Tibial artery (tissue), 4 donors: ENCODE data around the gene MXI1.
"Not testable (repeated sequence)": the region's sequence is repeated elsewhere in the genome, so short reads cannot be mapped to it uniquely, and the experiment has no call there.

Experiments
- DNase-seq, 2 donors: peaks; one replicate each; pipeline ENCODE4 v3.0.0-alpha.2; 2019
- H3K27ac ChIP-seq, 2 donors: fragments of 200-600 bp; sonication (generic) in 1 of 2; 1 replicate in 1 of 2; 2 replicates in 1 of 2; pipeline ENCODE4 v1.5.1; 2018 to 2019; ENCODE audit warnings: mild to moderate bottlenecking in 1 of 2
- H3K27me3 ChIP-seq, 2 donors: fragments of 200-600 bp; sonication (generic) in 1 of 2; one replicate each; pipeline versions ENCODE4 v1.5.1 to v1.6.0; 2016 to 2019
- H3K36me3 ChIP-seq, 3 donors: fragments of 200-600 bp; sonication (generic) in 2 of 3; one replicate each; pipeline ENCODE4 v1.5.1; 2016 to 2019; ENCODE audit warnings: mild to moderate bottlenecking in 2 of 3
- H3K4me1 ChIP-seq, 4 donors: fragments of 200-600 bp; sonication (generic) in 2 of 4; 1 replicate in 3 of 4; 2 replicates in 1 of 4; pipeline ENCODE4 v1.5.1; 2016 to 2019
- H3K4me3 ChIP-seq, 2 donors: fragments of 200-600 bp; sonication (generic) in 1 of 2; 1 replicate in 1 of 2; 2 replicates in 1 of 2; pipeline ENCODE4 v1.5.1; 2018 to 2019; ENCODE audit warnings: mild to moderate bottlenecking in 2 of 2
- H3K9me3 ChIP-seq, 3 donors: fragments of 200-600 bp; sonication (generic) in 1 of 3; one replicate each; pipeline ENCODE4 v1.5.1; 2016 to 2019
- intact Hi-C: fragments of 100-400 bp; cut with DNase I; formaldehyde crosslinking; loops from one replicate; pipeline ENCODE4 v1.15.0; 2023; ENCODE audit warnings: low total_unique reads
- TF ChIP-seq, protein P1 (sequence below), 2 experiments: fragments of 200-600 bp in 1 of 2; fragments of 450-650 bp in 1 of 2; IDR thresholded peaks; one replicate each; pipeline ENCODE4 v1.5.1; 2017 to 2019; ENCODE audit warnings: antibody characterized with exemption in 2 of 2, mild to moderate bottlenecking in 1 of 2, moderate library complexity in 1 of 2

Gene MXI1

GRCh38 chr10:110268442-110268841, 61.0 kb downstream of the MXI1 start:
- Histone ChIP-seq H3K27ac (peak overlapping the region; percentile 74 to 85), H3K4me1 (peaks cover 0 to 100% (median 67%) of the 10 kb centered on the region in 4 donors), H3K27me3 (no peaks in the 10 kb centered on the region), H3K36me3 (no peaks in the 10 kb centered on the region), H3K4me3 (peak overlapping the region in 1 of 2 donors; percentile 27), H3K9me3 (no peaks in the 10 kb centered on the region)
- no peak for DNase-seq
- intact Hi-C loops, result loop anchor here (5.0 kb wide), 1 partner anchor 41 kb away; no protein-coding TSS in a partner anchor
- TF ChIP-seq, protein P1, sequence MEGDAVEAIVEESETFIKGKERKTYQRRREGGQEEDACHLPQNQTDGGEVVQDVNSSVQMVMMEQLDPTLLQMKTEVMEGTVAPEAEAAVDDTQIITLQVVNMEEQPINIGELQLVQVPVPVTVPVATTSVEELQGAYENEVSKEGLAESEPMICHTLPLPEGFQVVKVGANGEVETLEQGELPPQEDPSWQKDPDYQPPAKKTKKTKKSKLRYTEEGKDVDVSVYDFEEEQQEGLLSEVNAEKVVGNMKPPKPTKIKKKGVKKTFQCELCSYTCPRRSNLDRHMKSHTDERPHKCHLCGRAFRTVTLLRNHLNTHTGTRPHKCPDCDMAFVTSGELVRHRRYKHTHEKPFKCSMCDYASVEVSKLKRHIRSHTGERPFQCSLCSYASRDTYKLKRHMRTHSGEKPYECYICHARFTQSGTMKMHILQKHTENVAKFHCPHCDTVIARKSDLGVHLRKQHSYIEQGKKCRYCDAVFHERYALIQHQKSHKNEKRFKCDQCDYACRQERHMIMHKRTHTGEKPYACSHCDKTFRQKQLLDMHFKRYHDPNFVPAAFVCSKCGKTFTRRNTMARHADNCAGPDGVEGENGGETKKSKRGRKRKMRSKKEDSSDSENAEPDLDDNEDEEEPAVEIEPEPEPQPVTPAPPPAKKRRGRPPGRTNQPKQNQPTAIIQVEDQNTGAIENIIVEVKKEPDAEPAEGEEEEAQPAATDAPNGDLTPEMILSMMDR (IDR thresholded peaks at IDR 0.05), result no peak

- TF ChIP-seq, protein P1 (IDR thresholded peaks at IDR 0.05), result no peak
- no peak for DNase-seq
- Histone ChIP-seq H3K4me3 (peak overlapping the region; percentile 4 to 27), H3K4me1 (peaks cover 0 to 100% (median 64%) of the 10 kb centered on the region in 4 donors), H3K9me3 (no peaks in the 10 kb centered on the region), H3K27me3 (no peaks in the 10 kb centered on the region), H3K36me3 (no peaks in the 10 kb centered on the region), H3K27ac (peak overlapping the region; percentile 74 to 85)
- intact Hi-C loops, result loop anchor here (5.0 kb wide), 1 partner anchor 42 kb away; no protein-coding TSS in a partner anchor
These were observed 61.6 kb downstream of the MXI1 start for GRCh38 chr10:110268971-110269370.

DNA sequence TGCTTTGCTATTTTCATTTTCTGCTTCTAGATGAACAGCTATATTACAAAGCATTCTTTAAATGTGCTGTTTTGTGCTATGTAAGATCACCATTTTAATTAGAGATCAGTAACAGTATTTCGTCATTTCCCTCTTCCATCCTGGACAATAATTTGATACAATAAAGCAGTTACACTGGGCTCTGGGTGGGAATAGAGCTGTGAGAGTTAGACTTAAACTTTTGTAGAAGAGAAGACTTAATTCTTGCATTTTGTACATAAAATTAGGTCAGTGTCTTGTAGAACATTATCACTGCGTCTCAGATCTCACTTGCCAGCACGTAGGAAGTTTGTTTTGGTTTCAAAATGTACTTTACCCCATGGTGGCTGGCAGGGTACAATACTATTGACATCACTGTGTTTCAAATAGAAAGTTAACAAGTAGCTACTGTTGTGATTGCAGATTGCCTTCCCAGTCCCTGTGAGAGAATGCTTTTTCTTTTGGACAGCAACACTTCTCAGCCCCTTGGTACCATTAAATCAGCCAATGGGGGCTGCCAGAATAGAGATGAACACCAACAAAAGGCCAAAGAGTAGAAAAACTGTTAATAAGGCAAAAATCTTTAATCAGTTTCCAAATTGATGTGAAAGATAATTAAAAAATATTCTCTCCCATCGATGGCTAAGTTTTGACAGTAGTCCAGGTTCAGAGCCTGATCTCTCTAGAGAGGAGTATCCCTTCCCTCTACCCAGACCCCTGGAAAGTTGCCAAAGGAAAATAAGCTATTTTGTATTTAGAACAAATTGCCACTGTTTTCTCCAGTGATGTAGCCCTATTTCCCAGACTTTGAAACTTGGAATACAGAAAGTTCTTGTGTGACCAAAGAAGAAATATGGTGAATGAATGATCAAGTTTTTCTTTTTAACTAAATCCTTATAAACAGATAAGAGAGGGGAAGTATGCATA, 62.2 kb downstream of the MXI1 start:
- Histone ChIP-seq H3K4me1 (peaks cover 0 to 100% (median 67%) of the 10 kb centered on the region in 4 donors), H3K27me3 (no peaks in the 10 kb centered on the region), H3K27ac (peak overlapping the region; percentile 74 to 85), H3K4me3 (peak overlapping the region; percentile 4 to 27), H3K36me3 (no peaks in the 10 kb centered on the region), H3K9me3 (no peaks in the 10 kb centered on the region)
- TF ChIP-seq, protein P1 (IDR thresholded peaks at IDR 0.05), result no peak
- intact Hi-C loops, result loop anchor here (5.0 kb wide), 1 partner anchor 42 kb away; no protein-coding TSS in a partner anchor
- peak in 1 of 2 donors; percentile 69 for DNase-seq

GRCh38 chr10:110272995-110273394, 65.6 kb downstream of the MXI1 start:
- H3K9me3 ChIP-seq, H3K27me3 ChIP-seq, intact Hi-C loops, H3K36me3 ChIP-seq, H3K4me3 ChIP-seq, DNase-seq: not testable (repeated sequence)
- Histone ChIP-seq H3K4me1 (peaks cover 0 to 100% (median 63%) of the 10 kb centered on the region in 4 donors), H3K27ac (peak overlapping the region; percentile 66 to 74)

GRCh38 chr10:110273474-110273873, 66.1 kb downstream of the MXI1 start:
- no peaks in the 10 kb centered on the region for H3K36me3 ChIP-seq
- peak overlapping the region; percentile 66 to 74 for H3K27ac ChIP-seq
- TF ChIP-seq, protein P1 (IDR thresholded peaks at IDR 0.05), result no peak
- intact Hi-C loops, result no loop called here
- H3K9me3 ChIP-seq, result no peaks in the 10 kb centered on the region
- no peak overlapping the region for H3K4me3 ChIP-seq
- DNase-seq, result peak; percentile 88 to 90
- peaks cover 0 to 100% (median 60%) of the 10 kb centered on the region in 4 donors for H3K4me1 ChIP-seq
- no peaks in the 10 kb centered on the region for H3K27me3 ChIP-seq

DNA sequence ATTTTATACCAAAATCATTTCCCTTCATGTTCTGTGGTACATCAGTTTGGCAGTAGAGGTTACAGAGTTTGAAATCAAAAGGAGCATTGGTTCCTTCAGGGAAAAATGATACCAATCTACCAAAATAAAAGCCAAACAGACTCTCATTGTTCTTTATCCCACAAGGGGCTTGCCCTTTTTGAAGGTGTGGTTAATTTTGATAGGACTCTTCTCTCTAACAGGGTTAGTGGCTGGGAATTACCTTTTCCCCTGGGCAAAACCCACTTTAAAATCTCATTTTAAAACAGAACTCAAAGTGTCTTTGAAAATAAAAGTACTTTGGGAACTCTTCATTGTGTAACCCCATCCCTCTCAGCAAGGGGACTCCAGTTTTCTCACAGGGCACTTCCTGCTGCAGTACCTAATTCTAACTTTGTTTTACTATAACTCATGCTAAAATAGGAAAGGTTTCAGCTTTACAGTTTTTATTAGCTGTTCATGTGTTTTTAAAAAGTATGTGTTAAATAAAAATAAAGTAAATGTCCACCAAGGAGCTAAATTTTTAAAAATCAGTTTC, 66.7 kb downstream of the MXI1 start:
- H3K36me3 ChIP-seq, result no peaks in the 10 kb centered on the region
- H3K4me3 ChIP-seq, result no peak overlapping the region
- peaks cover 0 to 100% (median 58%) of the 10 kb centered on the region in 4 donors for H3K4me1 ChIP-seq
- H3K9me3 ChIP-seq, result no peaks in the 10 kb centered on the region
- DNase-seq, result no peak
- H3K27me3 ChIP-seq, result no peaks in the 10 kb centered on the region
- H3K27ac ChIP-seq, result peak overlapping the region; percentile 66 to 74
- TF ChIP-seq, protein P1 (IDR thresholded peaks at IDR 0.05), result peak in 1 of 2 experiments; percentile 25
- intact Hi-C loops, result no loop called here
